Measurements from ENCODE around the gene IGLL5.

The IGLL5 gene

DNA sequence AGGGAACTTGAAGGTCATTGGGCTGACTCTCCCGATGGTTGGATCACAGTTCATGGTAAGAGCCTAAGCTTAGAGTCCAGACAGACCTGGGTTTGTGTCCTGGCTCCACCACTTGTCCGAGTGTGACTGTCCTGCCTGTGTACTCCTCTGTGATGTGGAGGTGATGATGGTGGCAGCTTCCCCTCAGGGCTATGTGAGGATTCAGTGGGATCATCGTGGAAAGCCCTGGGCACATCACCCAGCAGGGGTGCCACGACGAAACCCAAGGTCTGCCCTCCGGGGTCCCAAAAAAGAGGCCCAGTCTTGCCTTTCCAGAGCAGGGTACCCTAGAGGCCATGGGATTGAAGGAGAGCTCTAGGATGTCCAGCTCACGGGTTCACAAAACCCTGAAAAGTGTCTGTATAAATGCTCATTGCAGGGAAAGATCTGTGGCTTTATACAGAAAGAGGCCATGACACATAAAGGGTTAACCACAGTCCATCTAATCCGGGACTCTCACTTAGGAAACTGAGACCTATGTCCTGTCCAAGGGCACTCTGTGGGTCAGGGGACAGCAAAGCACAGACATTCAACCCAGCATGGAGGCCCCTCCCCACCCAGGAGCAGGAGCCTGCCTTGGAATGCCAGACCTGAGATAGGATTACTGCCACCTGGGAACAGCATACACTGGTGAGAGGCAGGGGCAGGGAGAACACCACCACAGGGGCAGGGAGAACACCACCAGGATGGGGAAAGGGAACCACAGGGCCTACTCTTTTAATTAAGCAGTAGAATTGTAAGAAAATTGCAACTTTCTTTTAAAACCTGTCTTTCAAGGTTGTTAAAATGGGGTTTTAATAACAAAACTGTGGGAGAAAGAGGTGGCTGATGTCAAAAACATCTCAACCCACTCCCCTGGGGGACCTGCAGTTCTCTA lies 51.3 kb downstream of the IGLL5 start:
- DNase-seq = no peak

DNA sequence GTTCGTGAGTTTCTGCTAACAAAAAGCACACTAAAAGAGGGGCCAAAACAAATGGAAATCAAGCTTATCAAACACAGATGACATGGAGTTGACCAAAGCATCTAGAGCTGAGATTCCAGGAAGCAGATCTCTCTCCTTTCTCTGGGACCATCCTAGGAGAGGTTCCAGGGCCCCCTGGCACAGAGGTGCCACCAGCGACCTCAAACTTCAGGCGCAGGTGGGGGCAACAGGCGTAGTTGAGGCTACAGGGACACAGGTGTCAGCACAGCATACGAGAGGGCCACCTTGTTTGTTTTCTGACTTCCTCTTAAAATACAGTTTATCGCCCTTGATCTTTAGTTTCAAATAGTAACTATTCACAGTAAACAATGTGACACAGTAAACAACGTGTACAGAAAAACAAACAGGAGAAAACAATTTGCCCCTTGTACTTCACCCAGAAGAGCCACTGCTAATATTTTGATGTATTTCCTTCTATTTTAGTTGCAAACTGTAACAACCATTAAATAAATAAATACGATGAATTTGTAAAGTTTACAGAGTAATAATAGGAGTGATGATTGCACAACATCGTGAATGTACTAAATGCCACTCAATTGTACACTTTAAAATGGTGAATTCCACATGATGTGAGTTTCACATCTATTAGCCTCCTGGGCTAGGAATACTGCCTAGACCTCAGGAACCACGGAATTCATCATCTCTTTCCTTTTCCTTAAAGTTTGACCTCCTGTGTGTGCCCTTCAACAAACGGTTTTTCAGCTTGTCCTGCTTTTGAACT lies 52.2 kb downstream of the IGLL5 start:
- DNase-seq = no peak

DNA sequence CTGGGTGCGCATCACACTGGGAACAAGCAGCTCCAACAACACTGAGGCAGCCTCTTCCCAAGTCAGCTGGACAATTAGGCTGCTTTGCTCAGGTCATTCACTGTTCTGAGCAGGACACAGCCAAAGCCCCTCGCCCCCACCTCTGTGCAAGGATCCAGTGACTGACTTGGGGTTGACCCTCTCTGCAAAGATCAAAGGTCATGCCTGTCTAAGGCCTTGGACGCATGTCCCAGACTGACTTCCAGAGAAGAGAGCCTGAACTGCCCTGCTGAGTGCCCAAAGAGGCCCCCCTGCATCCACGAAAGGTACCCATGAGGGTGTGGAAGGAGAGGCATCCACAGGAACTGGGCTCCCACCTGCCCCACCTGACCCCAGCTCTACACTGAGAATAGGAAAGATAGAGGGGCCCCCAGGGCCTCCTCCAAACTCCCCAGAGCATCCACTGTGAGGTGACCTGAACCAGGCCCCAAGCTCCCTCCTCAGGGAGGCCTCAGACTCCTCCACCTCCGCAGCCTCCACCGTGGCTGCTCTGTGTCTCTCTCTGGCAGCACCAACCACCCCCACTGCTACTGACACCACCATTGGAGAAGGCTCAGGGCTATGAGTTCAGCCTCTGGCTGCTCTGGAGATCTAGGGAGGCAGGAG lies 53.5 kb downstream of the IGLL5 start:
- peak in 1 of 4 experiments; percentile 3 for DNase-seq

DNA sequence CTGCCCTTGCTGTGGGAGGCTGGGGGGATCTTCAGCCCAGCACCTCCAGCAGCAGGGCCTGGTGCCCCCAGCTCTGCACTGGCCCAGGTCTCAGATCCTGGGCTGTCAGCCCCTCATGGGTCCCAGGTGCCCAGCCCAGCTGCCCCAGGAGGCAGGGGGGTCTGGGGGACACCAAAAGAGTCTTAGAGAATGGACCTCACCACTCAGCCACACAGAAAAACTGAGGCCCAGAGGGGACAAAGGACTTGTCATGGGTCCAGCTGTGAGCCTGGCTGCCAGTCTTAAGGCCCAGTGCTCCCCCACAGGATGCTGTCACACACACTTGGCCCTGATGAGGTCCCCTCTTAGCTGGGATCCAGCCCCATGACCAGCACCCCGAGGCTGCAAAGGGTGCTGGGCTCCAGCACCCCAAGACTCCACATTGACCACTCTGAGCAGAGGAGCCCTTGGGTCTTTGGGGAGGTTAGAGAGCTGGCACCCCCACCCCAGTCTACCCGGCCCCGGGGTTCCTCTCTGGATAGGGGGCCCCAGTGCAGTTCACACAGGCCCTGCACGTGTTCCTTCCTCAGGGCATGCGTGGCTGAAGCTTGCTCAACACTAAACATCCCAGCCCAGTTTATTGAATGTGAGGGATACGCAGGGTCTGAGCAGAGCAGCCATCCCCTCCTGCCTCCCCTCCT lies 54.4 kb downstream of the IGLL5 start:
- peak in 1 of 4 experiments; percentile 9 for DNase-seq

DNA sequence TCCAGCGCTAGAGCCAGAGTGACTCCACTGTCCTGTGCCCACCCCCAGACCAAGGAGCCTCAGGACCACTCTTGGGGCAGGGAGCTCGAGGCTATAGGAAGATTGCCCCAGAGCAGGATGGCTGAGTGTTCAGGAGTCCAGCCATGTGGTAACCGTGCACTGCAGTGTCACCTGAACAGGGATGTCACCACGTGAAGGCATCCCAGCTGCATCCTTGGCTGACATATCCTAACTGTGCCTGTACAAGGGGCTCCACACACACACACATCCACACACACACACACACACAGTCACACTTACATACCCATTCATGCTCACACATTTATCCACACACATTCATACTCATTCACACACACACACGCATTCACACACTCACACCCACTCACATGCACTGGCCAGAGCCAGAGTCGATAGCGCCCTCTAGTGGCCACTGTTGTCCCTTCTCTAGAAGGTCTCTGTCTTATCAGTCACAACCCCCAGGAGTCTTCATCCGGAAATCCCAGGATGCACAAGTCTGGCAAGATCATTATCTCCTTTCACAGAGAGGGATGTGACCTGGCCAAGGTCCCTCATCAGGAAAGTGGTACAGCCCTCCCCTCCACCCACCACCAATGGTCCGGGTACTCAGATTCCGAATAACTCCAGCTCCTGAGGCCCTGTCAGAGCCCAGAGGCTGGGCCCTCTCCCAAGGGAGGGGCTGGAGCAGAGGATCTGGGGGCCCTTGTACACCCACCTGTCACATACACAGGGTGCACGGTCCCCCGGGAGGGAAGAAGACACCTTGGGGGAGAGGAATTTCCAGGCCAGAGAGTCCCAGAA lies 55.1 kb downstream of the IGLL5 start:
- DNase-seq = peak; percentile 81 to 90 (median 86)

DNA sequence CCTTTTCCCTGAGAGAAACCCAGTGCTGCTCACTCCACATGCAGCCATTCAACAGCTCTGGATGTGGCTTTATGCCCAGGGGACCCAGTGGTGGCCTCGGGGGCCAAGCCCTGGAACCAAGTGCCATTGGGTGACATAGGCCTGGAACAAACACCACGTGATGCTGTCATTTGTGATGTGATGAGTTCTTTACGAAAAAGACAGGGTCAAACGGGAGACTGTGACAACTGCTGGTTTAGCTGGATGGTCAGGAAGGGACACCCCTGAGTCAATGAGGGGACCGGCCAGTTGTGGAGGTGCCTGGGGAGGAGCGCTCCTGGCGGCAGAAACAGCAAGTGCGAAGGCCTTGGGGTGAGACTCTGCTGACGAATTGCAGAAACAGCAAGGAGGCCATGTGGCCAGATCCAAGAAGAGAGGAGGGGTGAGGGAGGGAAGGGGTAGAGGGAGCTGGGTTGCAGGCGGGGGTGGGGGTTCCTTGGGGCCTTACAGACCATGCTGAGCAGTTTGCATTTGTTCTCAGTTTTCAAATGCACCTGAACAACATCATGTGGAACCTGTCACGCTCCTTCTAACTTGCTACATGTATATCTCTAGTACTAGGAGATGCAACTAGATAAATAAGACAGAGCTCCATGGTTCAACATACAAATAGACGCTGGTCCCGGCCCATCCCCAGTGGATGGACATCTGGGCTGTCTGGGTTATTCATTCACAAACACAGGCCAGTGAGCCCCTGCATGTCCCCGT lies 56.1 kb downstream of the IGLL5 start:
- DNase-seq = peak in 1 of 4 experiments; percentile 1

DNA sequence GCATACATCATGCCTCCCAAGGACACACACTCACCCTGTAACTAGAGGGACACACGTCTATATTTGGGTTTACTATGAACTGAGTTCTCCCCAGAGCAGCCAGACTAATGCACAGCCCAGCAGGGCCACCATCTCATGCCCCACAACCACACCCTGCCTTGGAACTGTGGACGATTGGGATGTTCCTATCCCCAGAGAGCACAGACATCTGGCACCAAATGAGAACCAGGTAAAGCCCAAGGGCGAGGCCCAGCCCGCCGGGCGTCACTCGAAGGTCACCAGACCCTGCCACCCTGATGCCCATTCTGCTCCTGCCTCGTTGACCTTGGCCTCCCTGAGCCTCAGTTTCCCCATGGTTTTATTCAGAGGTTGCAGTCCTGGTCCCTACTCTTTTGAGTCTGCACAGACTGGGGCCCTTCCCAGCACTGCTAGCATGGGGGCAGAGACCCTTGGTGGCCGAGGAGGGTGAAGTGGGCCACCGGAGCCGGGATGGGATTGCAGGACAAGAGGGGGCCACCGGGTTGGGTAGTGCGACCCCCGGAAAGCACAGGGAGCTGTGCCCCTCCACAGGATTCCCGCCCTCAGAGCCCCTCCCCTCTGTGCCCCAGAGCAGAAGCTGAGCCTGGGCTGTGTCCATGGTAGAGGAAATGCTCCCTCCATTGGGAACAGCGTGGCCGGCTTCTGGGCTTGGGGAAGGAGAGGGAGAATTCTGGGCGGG lies 56.8 kb downstream of the IGLL5 start:
- peak in 1 of 4 experiments; percentile 1 for DNase-seq

DNA sequence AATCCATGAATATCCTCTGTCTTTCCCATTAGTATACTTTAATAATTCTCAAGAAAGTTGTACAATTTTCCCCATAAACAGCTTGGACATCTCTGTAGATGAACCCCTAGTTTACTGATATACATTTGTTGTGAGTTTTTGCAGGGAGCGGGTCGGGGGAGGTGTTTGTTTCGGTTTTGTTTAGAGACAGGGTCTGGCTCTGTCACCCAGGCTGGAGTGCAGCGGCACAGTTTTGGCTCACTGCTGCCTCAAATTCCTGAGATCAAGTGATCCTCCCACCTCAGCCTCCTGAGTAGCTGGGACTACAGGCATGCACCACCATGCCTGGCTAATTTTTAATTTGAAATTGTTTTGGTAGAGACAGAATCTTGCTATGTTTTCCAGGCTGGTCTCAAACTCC lies 57.6 kb downstream of the IGLL5 start:
- peak in 1 of 4 experiments; percentile 0 for DNase-seq
